Fibroblast of pulmonary artery (primary cell): ENCODE results near the gene FAM174C.

Experiments used
- DNase-seq: peaks from one replicate; pipeline ENCODE4 v3.0.0-alpha.2; 2010; ENCODE audit warnings: low read depth
- H3K4me3 ChIP-seq: replicated peaks from 2 replicates; pipeline ENCODE4 v1.5.1; 2011; ENCODE audit warnings: low read depth, mild to moderate bottlenecking, control low read depth, low read length, moderate library complexity
- TF ChIP-seq, protein P1 (sequence below): IDR thresholded peaks from 2 replicates; pipeline ENCODE4 v1.5.1; 2011; ENCODE audit warnings: mild to moderate bottlenecking, control low read depth, low read length, inconsistent platforms; ENCODE audit errors: missing control alignments

FAM174C gene

DNA sequence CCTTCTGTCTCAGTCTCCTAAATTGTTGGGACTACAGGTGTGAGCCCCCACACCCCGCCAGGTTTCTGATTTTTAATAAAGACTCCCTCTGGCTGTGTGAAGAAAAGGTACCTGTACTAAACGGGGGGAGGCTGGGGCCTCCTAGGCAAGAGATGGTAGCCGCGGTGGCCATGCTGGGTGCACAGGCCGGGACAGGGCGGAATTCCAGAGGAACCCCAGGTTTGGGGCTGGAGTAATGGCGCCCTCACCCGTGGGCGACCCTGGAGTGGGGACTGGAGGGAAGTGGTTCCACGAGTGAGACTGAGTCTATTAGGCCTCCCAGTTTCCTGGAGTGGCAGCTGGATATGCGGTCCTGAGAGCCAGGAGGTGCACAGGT, 35.9 kb upstream of the FAM174C start:
- no peak overlapping the region for H3K4me3 ChIP-seq
- TF ChIP-seq, protein P1, sequence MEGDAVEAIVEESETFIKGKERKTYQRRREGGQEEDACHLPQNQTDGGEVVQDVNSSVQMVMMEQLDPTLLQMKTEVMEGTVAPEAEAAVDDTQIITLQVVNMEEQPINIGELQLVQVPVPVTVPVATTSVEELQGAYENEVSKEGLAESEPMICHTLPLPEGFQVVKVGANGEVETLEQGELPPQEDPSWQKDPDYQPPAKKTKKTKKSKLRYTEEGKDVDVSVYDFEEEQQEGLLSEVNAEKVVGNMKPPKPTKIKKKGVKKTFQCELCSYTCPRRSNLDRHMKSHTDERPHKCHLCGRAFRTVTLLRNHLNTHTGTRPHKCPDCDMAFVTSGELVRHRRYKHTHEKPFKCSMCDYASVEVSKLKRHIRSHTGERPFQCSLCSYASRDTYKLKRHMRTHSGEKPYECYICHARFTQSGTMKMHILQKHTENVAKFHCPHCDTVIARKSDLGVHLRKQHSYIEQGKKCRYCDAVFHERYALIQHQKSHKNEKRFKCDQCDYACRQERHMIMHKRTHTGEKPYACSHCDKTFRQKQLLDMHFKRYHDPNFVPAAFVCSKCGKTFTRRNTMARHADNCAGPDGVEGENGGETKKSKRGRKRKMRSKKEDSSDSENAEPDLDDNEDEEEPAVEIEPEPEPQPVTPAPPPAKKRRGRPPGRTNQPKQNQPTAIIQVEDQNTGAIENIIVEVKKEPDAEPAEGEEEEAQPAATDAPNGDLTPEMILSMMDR = no peak
- no peak for DNase-seq

DNA sequence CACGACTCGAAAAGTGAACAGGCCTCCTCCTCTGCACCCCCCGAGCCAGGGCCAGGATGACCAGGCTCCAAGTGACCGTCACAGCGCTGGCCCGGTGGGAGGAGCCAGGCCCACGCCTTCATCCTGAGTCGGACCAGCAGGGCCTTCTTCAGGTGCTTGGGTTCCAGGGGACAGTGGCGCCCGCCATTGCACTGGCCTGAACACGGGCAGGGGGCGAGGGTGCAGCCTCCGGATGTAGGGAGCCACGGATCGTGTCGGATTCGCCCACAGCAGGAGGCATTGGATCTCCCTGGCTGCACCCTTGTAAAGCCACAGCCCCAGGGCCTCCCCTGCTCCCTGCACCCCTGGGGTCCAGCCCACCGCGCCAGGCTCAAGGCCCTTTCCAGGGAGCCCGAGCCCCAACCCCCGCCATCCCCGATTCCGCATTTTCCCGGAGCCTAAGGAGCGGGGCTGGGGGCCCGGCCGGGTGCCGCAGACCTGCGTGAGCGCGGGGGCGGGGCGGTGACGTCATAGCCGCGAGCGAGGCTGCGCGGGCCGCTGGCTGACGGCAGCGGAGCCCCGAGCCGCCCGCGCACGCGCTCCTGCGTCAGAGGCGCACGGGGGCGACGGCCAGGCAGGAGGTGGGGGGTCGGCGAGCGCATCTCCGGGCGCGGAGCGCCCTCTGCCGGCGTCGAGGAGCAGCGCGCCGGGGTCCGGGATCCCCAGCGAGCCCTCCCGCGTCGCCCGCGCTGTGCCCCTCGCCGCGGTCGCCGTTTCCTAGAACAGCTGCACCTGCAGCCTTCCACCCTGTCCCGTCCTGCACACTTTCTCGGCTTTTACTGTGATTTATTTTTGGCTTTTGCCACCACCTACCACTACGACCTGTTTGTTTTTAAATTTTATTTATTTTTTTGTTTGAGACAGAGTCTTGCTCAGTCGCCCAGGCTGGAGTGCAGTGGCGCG, 35.3 kb upstream of the FAM174C start:
- TF ChIP-seq, protein P1 = peak; percentile 38
- peak overlapping the region; percentile 36 for H3K4me3 ChIP-seq
- DNase-seq = peak; percentile 94

DNA sequence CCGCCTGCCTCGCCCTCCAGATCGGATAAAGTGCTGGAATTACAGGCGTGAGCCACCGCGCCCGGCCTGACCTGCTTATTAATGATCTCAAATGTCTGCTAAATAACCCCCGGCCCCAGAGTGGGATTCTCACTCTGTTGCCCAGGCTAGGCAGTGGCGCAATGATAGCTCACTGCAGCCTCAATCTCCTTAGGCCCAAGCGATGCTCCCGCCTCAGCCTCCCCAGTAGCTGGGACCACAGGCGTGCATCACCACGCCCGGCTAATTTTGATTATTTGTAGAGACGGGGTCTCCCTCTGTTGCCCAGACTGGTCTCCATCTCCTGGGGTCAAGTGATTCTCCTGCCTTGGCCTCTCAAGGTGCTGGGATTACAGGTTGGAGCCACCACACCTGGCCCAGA, 34.4 kb upstream of the FAM174C start:
- H3K4me3 ChIP-seq = peak overlapping the region; percentile 75
- TF ChIP-seq, protein P1 = no peak
- no peak for DNase-seq

DNA sequence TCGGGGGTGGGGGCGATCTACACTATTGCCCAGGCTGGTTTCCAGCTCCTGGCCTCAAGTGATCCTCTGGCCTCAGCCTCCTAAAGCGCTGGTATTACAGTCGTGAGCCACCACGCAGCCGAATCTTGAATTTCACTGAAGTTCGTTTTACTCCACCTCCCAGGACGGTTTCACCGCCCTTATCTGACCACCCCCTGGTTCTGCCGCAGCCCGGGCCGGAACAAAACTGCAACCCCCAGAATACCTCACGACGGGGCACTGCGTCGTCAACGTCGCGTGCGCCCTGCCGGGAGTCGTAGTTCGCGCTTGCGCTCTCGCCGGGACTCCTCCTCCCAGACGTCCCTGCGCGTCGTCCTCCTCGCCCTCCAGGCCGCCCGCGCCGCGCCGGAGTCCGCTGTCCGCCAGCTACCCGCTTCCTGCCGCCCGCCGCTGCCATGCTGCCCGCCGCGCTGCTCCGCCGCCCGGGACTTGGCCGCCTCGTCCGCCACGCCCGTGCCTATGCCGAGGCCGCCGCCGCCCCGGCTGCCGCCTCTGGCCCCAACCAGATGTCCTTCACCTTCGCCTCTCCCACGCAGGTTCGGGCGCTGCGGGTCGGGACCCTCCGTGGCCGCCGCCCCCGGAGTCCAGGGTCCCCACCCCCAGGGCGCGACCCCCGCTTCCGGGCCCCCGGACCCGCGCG, 33.8 kb upstream of the FAM174C start, which contains the start of gene ATP5F1D:
Gene ATP5F1D (plus strand): TSS at position 335 of the 679 bp plus-strand sequence. CDS start 100 bp downstream, at position 435.
- TF ChIP-seq, protein P1 = no peak
- peak; percentile 97 for DNase-seq

DNA sequence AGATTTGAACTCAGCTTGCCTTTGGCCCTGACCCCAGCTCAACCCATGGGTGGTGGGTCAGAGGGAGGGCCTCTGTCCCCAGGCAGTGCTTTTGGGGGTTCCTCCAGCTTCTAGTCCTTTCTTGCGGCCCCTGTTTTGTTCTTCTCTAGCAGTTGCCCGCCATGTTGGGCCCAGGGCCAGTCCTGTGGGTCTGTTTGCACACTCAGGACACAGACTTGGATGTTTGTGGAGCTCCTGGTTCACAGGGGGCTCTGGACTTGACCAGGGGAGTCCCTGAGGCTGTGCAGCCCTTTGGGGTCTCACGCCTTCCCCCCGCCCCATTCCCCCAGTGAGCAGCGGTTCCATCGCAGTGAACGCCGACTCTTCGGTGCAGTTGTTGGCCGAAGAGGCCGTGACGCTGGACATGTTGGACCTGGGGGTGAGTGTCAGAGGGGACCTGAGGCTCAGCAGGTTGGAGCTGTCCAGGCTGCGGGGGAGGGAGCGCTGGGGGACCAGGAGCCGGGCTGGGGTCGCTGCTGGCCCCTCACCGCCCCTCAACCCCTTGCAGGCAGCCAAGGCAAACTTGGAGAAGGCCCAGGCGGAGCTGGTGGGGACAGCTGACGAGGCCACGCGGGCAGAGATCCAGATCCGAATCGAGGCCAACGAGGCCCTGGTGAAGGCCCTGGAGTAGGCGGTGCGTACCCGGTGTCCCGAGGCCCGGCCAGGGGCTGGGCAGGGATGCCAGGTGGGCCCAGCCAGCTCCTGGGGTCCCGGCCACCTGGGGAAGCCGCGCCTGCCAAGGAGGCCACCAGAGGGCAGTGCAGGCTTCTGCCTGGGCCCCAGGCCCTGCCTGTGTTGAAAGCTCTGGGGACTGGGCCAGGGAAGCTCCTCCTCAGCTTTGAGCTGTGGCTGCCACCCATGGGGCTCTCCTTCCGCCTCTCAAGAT, 31.3 kb upstream of the FAM174C start:
- H3K4me3 ChIP-seq = peak overlapping the region; percentile 19
- peak; percentile 86 for DNase-seq
- TF ChIP-seq, protein P1 = peak; percentile 82

More for the DNA sequence above, 33.8 kb upstream of the FAM174C start, which contains the start of gene ATP5F1D:
- peak within 1 kb of the TSS; percentile 75 for H3K4me3 ChIP-seq

DNA sequence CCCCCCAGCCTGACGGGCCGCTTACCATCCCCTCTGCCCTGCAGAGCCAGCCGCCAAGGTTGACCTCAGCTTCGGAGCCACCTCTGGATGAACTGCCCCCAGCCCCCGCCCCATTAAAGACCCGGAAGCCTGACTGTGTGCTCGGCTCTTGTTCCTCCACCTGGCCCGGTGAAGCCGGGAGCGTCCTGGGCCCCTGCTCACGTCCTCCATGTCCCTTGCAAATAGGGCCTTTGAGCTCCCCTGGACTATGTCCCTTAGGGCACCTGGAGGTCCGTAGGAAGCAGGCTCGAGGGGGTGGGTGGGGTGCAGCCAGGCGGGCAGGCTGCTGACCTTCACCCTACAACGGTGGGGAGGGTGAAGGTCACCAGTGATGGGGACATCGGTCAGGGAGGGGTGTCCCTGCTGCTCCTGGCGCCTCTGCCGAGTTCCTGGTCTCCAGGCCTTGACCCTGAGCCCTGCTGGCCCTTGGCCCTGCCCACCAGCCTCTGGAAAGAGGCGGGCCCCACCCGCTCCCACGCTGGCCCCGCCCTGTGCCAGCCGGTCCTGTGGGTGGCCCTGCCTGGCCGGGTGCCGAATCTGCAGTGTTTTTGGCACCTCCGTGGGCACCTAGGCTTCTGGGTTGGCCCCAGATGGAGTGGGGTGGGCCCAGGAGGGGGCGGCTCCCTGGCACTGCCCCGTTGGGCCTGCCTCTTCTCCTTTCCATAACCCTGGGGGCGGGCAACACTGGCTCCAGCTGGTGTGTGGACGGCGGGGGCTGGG, 30.5 kb upstream of the FAM174C start:
- DNase-seq = no peak
- TF ChIP-seq, protein P1 = no peak
- peak overlapping the region; percentile 19 for H3K4me3 ChIP-seq
